Measurements from ENCODE around the gene RUNDC3A.

Gene RUNDC3A

GRCh38 chr17:44284024-44284400 lies 24.4 kb upstream of the RUNDC3A start:
- Histone ChIP-seq H3K9me3 (ENCODE audit: insufficient read depth, low read length) (no peaks in the 10 kb centered on the region), H3K27me3 (ENCODE audit: insufficient read depth, insufficient read length) (no peaks in the 10 kb centered on the region), H3K4me3 (ENCODE audit: insufficient read length, low read depth) (no peak overlapping the region), H3K36me3 (ENCODE audit: insufficient read depth, insufficient read length, low read length) (no peaks in the 10 kb centered on the region), H3K9ac (ENCODE audit: insufficient read length, low read depth) (no peak overlapping the region), H3K4me1 (ENCODE audit: insufficient read depth, insufficient read length) (peaks cover 18% of the 10 kb centered on the region)
- DNase-seq (ENCODE audit: low read depth, low spot score): no peak
- TF ChIP-seq SUZ12 (IDR thresholded peaks at IDR 0.05; ENCODE audit: extremely low read depth, insufficient read depth, insufficient read length) (no peak), ZNF274 (IDR thresholded peaks at IDR 0.05; ENCODE audit: low read depth, low read length) (no peak)

GRCh38 chr17:44287651-44288050 lies 20.8 kb upstream of the RUNDC3A start:
- Histone ChIP-seq H3K9me3 (ENCODE audit: insufficient read depth, low read length) (no peaks in the 10 kb centered on the region), H3K27me3 (ENCODE audit: insufficient read depth, insufficient read length) (no peaks in the 10 kb centered on the region), H3K4me3 (ENCODE audit: insufficient read length, low read depth) (no peak overlapping the region), H3K9ac (ENCODE audit: insufficient read length, low read depth) (no peak overlapping the region), H3K4me1 (ENCODE audit: insufficient read depth, insufficient read length) (no peaks in the 10 kb centered on the region), H3K36me3 (ENCODE audit: insufficient read depth, insufficient read length, low read length) (no peaks in the 10 kb centered on the region)
- TF ChIP-seq SUZ12 (IDR thresholded peaks at IDR 0.05; ENCODE audit: extremely low read depth, insufficient read depth, insufficient read length) (no peak), YY1 (IDR thresholded peaks at IDR 0.05; ENCODE audit: insufficient read depth, insufficient read length) (no peak), ZNF274 (IDR thresholded peaks at IDR 0.05; ENCODE audit: low read depth, low read length) (no peak)
- DNase-seq (ENCODE audit: low read depth, low spot score): no peak

DNA sequence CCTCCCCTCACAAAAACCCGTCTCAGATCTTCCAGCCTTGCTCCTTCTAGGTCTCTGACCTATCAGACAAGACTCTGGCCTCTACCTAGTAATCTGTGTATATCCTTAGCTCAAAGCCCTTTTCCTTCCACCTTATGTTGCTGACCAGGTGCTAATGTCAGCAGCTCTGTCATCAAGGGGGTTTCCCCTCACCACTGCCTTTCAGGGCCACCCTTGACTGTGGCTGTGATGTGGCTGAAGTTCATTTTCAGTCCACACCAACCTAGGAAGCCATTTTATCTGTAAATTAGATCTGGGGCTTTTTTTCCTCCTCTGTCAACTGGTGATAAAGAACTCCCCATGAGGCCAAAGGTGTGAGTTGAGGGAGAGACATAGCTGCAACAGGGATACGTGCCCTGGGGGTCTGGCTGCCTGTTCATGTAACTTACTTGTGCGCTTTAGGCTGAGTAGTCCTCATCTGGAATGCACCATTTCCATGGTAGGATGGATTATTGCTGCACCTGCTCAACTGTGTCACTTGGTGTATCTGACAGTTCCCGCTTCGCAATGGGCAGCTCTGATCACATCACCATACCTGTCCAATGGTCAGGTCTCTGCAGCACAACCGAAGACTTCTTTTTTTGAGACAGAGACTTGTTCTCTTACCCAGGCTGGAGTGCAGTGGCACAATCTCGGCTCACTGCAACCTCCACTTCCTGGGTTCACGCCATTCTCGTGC lies 14.7 kb upstream of the RUNDC3A start:
- no peak for TF ChIP-seq YY1 (IDR thresholded peaks at IDR 0.05; ENCODE audit: insufficient read depth, insufficient read length)
- TF ChIP-seq ZNF274 (IDR thresholded peaks at IDR 0.05; ENCODE audit: low read depth, low read length): no peak
- TF ChIP-seq SUZ12 (IDR thresholded peaks at IDR 0.05; ENCODE audit: extremely low read depth, insufficient read depth, insufficient read length): no peak
- H3K9ac ChIP-seq (ENCODE audit: insufficient read length, low read depth): no peak overlapping the region
- H3K27me3 ChIP-seq (ENCODE audit: insufficient read depth, insufficient read length): no peaks in the 10 kb centered on the region
- H3K4me3 ChIP-seq (ENCODE audit: insufficient read length, low read depth): no peak overlapping the region
- H3K9me3 ChIP-seq (ENCODE audit: insufficient read depth, low read length): no peaks in the 10 kb centered on the region
- no peaks in the 10 kb centered on the region for H3K4me1 ChIP-seq (ENCODE audit: insufficient read depth, insufficient read length)
- no peak for DNase-seq (ENCODE audit: low read depth, low spot score)
- H3K36me3 ChIP-seq (ENCODE audit: insufficient read depth, insufficient read length, low read length): no peaks in the 10 kb centered on the region

- Histone ChIP-seq H3K9ac (ENCODE audit: insufficient read length, low read depth) (no peak overlapping the region), H3K36me3 (ENCODE audit: insufficient read depth, insufficient read length, low read length) (no peaks in the 10 kb centered on the region), H3K4me1 (ENCODE audit: insufficient read depth, insufficient read length) (no peaks in the 10 kb centered on the region), H3K27me3 (ENCODE audit: insufficient read depth, insufficient read length) (no peaks in the 10 kb centered on the region), H3K4me3 (ENCODE audit: insufficient read length, low read depth) (no peak overlapping the region), H3K9me3 (ENCODE audit: insufficient read depth, low read length) (no peaks in the 10 kb centered on the region)
- TF ChIP-seq ZNF274 (IDR thresholded peaks at IDR 0.05; ENCODE audit: low read depth, low read length) (no peak), YY1 (IDR thresholded peaks at IDR 0.05; ENCODE audit: insufficient read depth, insufficient read length) (no peak), SUZ12 (IDR thresholded peaks at IDR 0.05; ENCODE audit: extremely low read depth, insufficient read depth, insufficient read length) (no peak)
- DNase-seq (ENCODE audit: low read depth, low spot score): no peak
These were observed 10.4 kb upstream of the RUNDC3A start for GRCh38 chr17:44297975-44298374.

DNA sequence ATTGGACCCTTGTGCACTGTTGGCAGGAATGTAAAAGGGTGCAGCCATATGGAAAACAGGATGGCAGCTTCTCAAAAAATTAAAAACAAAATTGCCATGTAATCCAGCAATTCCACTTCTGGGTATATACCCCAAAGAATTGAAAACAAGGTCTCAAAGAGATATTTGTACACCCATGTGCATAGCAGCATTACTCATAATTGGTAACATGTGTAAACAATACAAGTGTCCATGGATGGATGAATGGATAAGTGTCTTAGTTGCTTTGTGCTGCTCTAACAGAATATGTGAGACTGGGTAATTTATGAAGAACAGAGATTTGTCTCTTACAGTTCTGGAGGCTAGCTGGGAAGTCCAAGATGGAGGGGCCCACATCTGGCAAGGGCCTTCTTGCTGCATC lies 3.8 kb upstream of the RUNDC3A start:
- no peak for DNase-seq (ENCODE audit: low read depth, low spot score)
- no peaks in the 10 kb centered on the region for H3K9me3 ChIP-seq (ENCODE audit: insufficient read depth, low read length)
- no peak overlapping the region for H3K9ac ChIP-seq (ENCODE audit: insufficient read length, low read depth)
- H3K4me3 ChIP-seq (ENCODE audit: insufficient read length, low read depth): no peak overlapping the region
- peaks cover 13% of the 10 kb centered on the region for H3K27me3 ChIP-seq (ENCODE audit: insufficient read depth, insufficient read length)
- peaks cover 14% of the 10 kb centered on the region for H3K4me1 ChIP-seq (ENCODE audit: insufficient read depth, insufficient read length)
- no peak for TF ChIP-seq ZNF274 (IDR thresholded peaks at IDR 0.05; ENCODE audit: low read depth, low read length)
- no peak for TF ChIP-seq SUZ12 (IDR thresholded peaks at IDR 0.05; ENCODE audit: extremely low read depth, insufficient read depth, insufficient read length)
- TF ChIP-seq YY1 (IDR thresholded peaks at IDR 0.05; ENCODE audit: insufficient read depth, insufficient read length): no peak
- H3K36me3 ChIP-seq (ENCODE audit: insufficient read depth, insufficient read length, low read length): no peaks in the 10 kb centered on the region

DNA sequence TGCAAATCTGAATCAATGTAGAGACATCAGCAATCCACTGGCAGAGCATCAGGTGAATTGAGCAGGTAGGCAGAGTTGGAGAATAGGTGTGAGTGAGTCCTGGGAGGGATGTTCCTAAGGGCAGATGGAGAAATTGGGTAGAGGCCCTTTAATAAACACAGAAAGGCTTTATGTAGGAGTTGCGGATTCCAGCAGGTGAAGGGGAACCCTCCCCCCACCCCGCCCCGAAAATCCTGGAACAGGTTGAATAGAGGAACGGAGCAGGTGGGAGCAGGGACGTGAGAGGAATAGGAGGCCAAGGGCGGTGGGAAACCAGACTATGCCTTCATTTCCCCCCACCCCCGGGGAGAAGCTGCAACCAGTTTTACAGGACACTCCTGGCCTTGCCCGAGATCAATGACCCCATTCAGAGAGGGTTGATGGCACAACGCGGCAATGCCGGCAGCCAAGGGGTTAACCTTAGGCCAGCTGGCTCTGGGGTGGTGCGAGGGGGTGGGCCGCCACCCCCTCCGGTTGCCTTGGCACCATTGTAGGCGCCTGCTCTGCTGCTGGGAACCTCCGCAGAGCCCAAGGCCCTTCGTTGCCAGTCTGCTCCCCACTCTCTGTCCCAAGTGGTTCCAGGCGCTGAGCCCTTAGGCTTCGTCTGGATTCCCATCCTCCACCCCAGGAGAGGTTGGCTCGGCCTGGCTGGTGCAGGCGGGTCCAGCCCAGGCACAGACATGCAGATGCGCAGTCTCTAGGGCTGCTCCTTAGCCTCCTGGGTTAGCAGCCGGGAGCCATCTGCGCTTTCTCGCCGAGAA lies 814 bp upstream of the RUNDC3A start:
- Histone ChIP-seq H3K9me3 (ENCODE audit: insufficient read depth, low read length) (no peaks in the 10 kb centered on the region), H3K4me3 (ENCODE audit: insufficient read length, low read depth) (peak overlapping the region; percentile 44), H3K9ac (ENCODE audit: insufficient read length, low read depth) (peak overlapping the region; percentile 76), H3K36me3 (ENCODE audit: insufficient read depth, insufficient read length, low read length) (no peaks in the 10 kb centered on the region), H3K4me1 (ENCODE audit: insufficient read depth, insufficient read length) (peaks cover 31% of the 10 kb centered on the region), H3K27me3 (ENCODE audit: insufficient read depth, insufficient read length) (peaks cover 18% of the 10 kb centered on the region)
- DNase-seq (ENCODE audit: low read depth, low spot score): peak; percentile 55
- TF ChIP-seq ZNF274 (IDR thresholded peaks at IDR 0.05; ENCODE audit: low read depth, low read length) (no peak), YY1 (IDR thresholded peaks at IDR 0.05; ENCODE audit: insufficient read depth, insufficient read length) (no peak), SUZ12 (IDR thresholded peaks at IDR 0.05; ENCODE audit: extremely low read depth, insufficient read depth, insufficient read length) (no peak)

DNA sequence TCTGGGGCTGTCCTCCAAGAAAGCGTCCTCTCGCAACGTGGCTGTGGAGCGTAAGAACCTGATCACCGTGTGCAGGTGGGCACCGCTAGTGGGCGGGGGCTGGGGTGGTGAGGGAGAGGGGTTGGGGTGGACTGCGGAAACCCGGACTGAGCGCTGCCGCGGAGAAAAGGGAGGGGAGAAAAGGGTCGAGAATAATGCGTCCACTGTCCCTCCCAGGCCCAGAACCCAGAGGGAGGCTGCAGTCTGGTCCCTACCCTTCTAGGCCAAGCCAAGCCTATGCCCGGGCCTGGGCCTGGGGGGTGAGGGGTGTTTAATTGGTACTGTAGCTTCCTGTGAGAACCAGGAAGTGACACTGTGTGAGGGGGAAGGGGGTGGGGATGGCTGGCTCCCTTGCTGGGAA lies 464 bp downstream of the RUNDC3A start:
- Histone ChIP-seq H3K27me3 (ENCODE audit: insufficient read depth, insufficient read length) (peaks cover 19% of the 10 kb centered on the region), H3K9me3 (ENCODE audit: insufficient read depth, low read length) (no peaks in the 10 kb centered on the region), H3K4me3 (ENCODE audit: insufficient read length, low read depth) (peak overlapping the region; percentile 15), H3K4me1 (ENCODE audit: insufficient read depth, insufficient read length) (peaks cover 36% of the 10 kb centered on the region), H3K36me3 (ENCODE audit: insufficient read depth, insufficient read length, low read length) (no peaks in the 10 kb centered on the region), H3K9ac (ENCODE audit: insufficient read length, low read depth) (peak overlapping the region; percentile 23)
- no peak for DNase-seq (ENCODE audit: low read depth, low spot score)
- TF ChIP-seq SUZ12 (IDR thresholded peaks at IDR 0.05; ENCODE audit: extremely low read depth, insufficient read depth, insufficient read length) (no peak), ZNF274 (IDR thresholded peaks at IDR 0.05; ENCODE audit: low read depth, low read length) (no peak), YY1 (IDR thresholded peaks at IDR 0.05; ENCODE audit: insufficient read depth, insufficient read length) (no peak)
